HCT116 (cell line): Measurements from ENCODE around the gene SLC16A1.

Source experiments
- POLR2A ChIP-seq: IDR thresholded peaks from 2 replicates; pipeline ENCODE4 v1.7.0; 2011; ENCODE audit warnings: borderline replicate concordance; ENCODE audit not compliant: insufficient read depth, insufficient read length; ENCODE audit errors: extremely low read depth
- TF ChIP-seq, protein P1 (sequence below), 3 experiments: fragments of 200-600 bp in 1 of 3; sonication (generic) in 1 of 3; IDR thresholded peaks in 2 of 3; conservative IDR thresholded peaks in 1 of 3; 2 replicates each; pipeline ENCODE4 v1.5.1; 2012 to 2017; ENCODE audit warnings: low read depth in 2 of 3, low read length in 2 of 3, antibody characterized with exemption in 1 of 3, borderline replicate concordance in 1 of 3, control low read depth in 1 of 3, mild to moderate bottlenecking in 1 of 3, mixed read lengths in 1 of 3, mixed run types in 1 of 3, moderate library complexity in 1 of 3; ENCODE audit not compliant: insufficient read depth in 1 of 3

GRCh38 chr1:112961072-112961471 lies 5.1 kb upstream of the SLC16A1 start:
- TF ChIP-seq POLR2A = no peak
- TF ChIP-seq, protein P1, sequence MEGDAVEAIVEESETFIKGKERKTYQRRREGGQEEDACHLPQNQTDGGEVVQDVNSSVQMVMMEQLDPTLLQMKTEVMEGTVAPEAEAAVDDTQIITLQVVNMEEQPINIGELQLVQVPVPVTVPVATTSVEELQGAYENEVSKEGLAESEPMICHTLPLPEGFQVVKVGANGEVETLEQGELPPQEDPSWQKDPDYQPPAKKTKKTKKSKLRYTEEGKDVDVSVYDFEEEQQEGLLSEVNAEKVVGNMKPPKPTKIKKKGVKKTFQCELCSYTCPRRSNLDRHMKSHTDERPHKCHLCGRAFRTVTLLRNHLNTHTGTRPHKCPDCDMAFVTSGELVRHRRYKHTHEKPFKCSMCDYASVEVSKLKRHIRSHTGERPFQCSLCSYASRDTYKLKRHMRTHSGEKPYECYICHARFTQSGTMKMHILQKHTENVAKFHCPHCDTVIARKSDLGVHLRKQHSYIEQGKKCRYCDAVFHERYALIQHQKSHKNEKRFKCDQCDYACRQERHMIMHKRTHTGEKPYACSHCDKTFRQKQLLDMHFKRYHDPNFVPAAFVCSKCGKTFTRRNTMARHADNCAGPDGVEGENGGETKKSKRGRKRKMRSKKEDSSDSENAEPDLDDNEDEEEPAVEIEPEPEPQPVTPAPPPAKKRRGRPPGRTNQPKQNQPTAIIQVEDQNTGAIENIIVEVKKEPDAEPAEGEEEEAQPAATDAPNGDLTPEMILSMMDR (IDR thresholded peaks at IDR 0.05 in 2 of 3, conservative IDR thresholded peaks at IDR 0.05 in 1 of 3; ENCODE audit: borderline replicate concordance in 1 of 3, insufficient read depth in 1 of 3, low read depth in 2 of 3, low read length in 2 of 3) = no peak
